Erythroblast (primary cell): ENCODE results near the gene CWC27.

ENCODE experiments used
- GATA1 ChIP-seq: IDR thresholded peaks from 2 replicates; pipeline ENCODE4 v1.6.1; 2011; ENCODE audit warnings: low read depth, mild to moderate bottlenecking, control low read depth, low read length, moderate library complexity
- POLR2A ChIP-seq: IDR thresholded peaks from 2 replicates; pipeline ENCODE4 v1.6.1; 2011; ENCODE audit warnings: mild to moderate bottlenecking, low read length

DNA sequence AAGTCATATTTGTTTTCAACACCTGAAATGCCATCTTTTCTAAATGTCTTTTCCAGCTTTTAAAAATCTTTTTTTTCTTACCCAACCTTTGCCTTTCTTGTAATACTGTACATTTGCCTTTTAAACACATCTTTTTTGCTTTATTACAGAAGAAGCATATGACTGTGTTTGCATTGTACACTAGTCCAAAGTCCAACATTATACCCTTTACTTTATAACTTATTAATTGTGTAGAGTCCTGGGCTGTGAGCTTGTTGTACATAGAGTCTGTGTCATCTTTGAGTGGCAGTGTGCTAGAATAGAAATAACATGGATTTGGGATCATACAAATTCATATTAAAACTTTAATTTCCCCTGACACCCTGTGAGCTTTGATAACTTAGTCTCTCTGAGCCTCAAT is 23.7 kb downstream of the CWC27 start:
- no peak for TF ChIP-seq POLR2A
- no peak for TF ChIP-seq GATA1
